AG09309 (cell line): ENCODE measurements around the gene CLINT1.

Source experiments
- DNase-seq: peaks from one replicate; pipeline ENCODE4 v3.0.0-alpha.2; 2010; ENCODE audit warnings: low read depth
- H3K4me3 ChIP-seq: 2 replicates; pipeline ENCODE4 v1.5.1; 2011; ENCODE audit warnings: mild to moderate bottlenecking, low read depth, low read length, moderate library complexity; ENCODE audit not compliant: control insufficient read depth
- TF ChIP-seq, protein P1 (sequence below): IDR thresholded peaks from 2 replicates; pipeline ENCODE4 v1.5.1; 2011; ENCODE audit warnings: mild to moderate bottlenecking, low read depth, low read length, inconsistent platforms; ENCODE audit not compliant: insufficient read depth, control insufficient read depth; ENCODE audit errors: missing control alignments

The CLINT1 gene

DNA sequence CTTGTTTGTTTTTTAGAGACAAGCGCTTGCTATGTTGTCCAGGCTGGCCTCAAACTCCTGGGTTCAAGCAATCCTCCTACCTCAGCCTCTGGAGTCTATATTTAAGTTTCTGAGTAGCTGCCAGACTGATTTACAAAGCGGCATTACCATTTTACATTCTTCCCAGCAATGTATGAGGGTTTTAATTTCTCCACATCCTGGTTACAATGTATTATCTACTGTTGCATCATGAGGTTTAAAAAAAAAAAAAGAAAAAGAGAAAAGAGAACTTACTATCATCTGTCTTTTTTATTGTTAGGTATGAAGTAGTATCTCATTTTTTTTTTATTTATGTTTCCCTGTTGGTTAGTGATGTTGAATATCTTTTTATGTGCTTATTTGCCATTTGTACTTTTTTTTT is 18.9 kb upstream of the CLINT1 start:
- TF ChIP-seq, protein P1, sequence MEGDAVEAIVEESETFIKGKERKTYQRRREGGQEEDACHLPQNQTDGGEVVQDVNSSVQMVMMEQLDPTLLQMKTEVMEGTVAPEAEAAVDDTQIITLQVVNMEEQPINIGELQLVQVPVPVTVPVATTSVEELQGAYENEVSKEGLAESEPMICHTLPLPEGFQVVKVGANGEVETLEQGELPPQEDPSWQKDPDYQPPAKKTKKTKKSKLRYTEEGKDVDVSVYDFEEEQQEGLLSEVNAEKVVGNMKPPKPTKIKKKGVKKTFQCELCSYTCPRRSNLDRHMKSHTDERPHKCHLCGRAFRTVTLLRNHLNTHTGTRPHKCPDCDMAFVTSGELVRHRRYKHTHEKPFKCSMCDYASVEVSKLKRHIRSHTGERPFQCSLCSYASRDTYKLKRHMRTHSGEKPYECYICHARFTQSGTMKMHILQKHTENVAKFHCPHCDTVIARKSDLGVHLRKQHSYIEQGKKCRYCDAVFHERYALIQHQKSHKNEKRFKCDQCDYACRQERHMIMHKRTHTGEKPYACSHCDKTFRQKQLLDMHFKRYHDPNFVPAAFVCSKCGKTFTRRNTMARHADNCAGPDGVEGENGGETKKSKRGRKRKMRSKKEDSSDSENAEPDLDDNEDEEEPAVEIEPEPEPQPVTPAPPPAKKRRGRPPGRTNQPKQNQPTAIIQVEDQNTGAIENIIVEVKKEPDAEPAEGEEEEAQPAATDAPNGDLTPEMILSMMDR, result no peak
- no peak overlapping the region for H3K4me3 ChIP-seq
- DNase-seq, result no peak

DNA sequence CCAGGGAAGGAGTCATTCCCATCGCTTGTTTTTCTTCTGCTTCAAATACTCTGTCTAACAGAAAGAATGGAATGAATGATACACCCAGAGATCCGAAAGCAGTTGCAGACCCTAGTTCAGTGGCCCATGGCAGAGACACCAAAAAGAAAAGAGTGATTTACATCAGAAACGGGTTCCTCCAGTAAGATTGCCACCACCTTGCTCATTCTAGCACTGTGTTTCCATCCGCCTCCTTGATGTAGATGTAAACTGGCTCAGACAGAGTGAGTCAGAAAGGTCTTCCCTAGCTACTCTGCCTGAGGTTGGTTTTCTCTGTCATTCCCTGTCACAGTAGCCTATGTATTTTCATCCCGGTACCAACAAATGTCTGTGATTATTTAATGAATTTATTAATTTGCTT is 15.9 kb upstream of the CLINT1 start:
- no peak overlapping the region for H3K4me3 ChIP-seq
- no peak for DNase-seq
- TF ChIP-seq, protein P1, result no peak

DNA sequence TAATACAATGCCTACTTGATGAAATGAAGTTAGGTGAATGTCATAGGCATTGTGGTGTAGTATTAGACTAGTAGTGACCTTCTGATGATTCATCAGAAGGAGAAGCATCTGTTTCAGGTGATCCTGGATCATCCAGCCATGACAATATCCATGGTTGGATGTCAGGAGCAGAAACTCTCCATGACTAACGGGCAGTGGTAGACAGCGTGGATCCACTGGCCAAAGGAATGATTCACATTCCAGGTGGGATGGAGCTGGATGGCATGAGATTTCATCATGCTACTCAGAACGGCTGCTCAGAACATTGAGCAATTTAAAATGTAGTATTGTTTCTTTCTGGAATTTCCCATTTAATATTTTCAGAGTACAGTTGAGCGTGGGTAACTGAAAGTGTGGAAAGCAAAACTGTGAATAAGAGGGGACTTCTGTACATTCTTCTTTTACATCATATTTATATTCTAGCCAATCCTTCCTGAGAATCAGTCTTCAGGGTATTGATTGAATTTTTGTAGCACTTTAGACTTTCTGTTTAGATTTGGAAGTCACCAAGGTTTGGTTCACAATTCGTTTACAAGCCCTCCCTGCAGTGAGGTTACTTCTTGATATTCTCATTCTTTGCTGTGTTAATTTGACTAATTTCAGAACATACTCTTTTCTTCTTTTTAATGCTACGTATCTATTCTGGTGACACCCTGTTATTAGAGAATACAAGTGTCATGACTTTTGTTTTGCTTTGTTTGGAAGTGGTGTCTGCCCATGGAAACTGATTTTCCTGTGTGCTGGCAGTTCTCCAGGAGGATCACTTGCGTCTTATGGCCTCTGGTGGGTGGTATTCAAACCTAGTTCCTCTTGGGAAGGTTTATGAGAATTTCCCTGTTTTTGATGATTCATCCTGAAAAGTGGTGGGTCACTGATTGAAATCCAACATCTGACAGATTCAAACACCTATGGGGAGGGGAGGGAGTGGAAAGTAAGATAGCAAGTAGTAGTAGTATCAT is 12.2 kb upstream of the CLINT1 start:
- TF ChIP-seq, protein P1, result peak; percentile 18
- H3K4me3 ChIP-seq, result no peak overlapping the region
- DNase-seq, result peak; percentile 74

DNA sequence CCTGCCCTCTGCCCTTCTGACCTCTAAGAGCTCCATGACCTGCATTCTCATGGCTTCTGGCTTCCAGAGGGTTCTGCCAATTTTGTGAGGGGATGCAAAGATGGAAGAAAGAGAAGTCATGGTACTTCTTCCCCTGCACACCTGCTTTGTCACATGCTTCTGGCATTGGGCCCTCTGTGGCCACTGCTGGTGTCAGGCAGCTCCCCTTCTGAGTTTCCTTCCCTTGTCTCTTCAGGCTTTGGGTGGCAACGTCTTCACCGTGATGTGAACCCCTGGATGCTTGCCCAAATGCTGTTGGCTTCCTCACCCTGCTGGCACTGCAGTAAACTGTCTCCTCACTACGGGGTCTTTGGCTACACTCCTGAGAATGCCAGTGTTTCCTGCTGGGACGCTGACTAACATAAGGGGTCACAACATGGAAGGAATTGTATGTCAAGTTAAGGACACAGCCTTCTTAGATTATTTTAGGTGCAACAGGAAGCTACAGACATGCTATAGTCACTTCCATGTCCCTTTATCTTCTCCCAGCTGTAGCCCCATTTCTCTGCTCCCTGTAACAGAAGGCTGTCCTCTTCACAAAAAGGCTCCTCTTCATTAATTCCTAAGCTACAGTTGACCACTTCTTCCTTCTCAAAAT is 8.9 kb upstream of the CLINT1 start:
- no peak overlapping the region for H3K4me3 ChIP-seq
- DNase-seq, result no peak
- TF ChIP-seq, protein P1, result no peak

DNA sequence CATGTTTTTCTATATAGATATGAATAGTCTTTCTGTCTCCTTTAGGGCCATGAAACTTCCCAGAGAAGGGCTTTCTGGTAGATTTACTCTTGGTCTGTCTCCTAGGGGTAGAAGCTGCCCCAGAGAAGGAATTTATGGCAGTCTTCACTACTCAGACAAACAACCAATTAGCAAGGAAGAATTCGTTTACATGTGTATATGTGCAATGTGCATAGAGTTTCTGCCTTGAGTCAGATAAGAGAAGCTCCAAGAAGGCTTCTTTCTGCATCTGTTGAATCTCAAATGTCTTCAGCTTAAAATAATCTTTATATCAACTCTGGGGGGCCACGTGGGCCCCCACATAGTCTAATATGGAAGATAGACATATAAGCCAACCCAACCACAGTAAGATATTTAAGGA is 7.6 kb upstream of the CLINT1 start:
- TF ChIP-seq, protein P1, result no peak
- DNase-seq, result no peak
- H3K4me3 ChIP-seq, result no peak overlapping the region

DNA sequence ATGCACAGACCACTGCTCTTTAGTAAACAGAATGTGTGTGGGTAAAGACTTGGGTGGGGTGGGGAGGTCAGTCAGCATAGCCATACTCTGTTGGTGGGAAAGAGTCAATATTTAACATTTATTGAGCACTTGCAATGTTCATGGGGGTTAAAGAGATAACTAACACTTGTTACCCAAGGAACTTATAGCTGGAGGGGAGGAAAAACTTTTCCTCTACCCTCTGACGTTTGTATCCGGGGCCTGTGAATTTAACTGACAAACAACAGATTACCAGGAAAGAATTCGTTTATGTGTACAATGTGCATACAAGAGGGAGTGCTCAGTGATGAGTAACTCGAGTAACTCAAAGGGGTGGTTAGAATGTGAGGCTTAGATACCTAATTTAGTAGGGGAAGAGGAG is 6.8 kb upstream of the CLINT1 start:
- TF ChIP-seq, protein P1, result no peak
- no peak overlapping the region for H3K4me3 ChIP-seq
- no peak for DNase-seq
